ENCODE data around the gene NADSYN1. TPM values are rescaled to one million over a fixed set of nuclear protein-coding genes. Genes with fewer than 3 reads are reported as not detected.

NADSYN1 gene
- total and polyA plus RNA-seq, 10 donors, result 68.4 to 137 (median 105) TPM

GRCh38 chr11:71428861-71429435 is 24.1 kb upstream of the NADSYN1 start:
- H3K36me3 ChIP-seq, result peaks cover 0 to 3% (median 0%) of the 10 kb centered on the region in 6 donors
- no peaks in the 10 kb centered on the region for H3K27me3 ChIP-seq (replicated peaks in 1 of 7)
- peaks cover 0 to 15% (median 8%) of the 10 kb centered on the region in 6 donors for H3K4me1 ChIP-seq
- no peak for DNase-seq
- no peak overlapping the region for H3K4me3 ChIP-seq
- WGBS, 5 donors, result 73 to 86% (median 81%) methylated on average over 7 of the region's 7 CpGs
- intact Hi-C loops (cut with DNase I; ENCODE audit: low total_unique reads), result no loop called here
- no peaks in the 10 kb centered on the region for H3K9me3 ChIP-seq
- no peak overlapping the region for H3K27ac ChIP-seq
- TF ChIP-seq CTCF (IDR thresholded peaks at IDR 0.05 in 8 of 11, conservative IDR thresholded peaks at IDR 0.05 in 3 of 11), result no peak

- H3K27ac ChIP-seq, result no peak overlapping the region
- peaks cover 0 to 22% (median 13%) of the 10 kb centered on the region in 6 donors for H3K4me1 ChIP-seq
- peaks cover 0 to 9% (median 1%) of the 10 kb centered on the region in 6 donors for H3K36me3 ChIP-seq
- H3K27me3 ChIP-seq (replicated peaks in 1 of 7), result no peaks in the 10 kb centered on the region
- no peak overlapping the region for H3K4me3 ChIP-seq
- intact Hi-C loops (cut with DNase I; ENCODE audit: low total_unique reads), result no loop called here
- H3K9me3 ChIP-seq, result no peaks in the 10 kb centered on the region
- DNase-seq, result no peak
- WGBS, 5 donors, result 86 to 89% (median 86%) methylated on average over 4 to 6 of the region's 6 CpGs
- TF ChIP-seq POLR2AphosphoS5 (IDR thresholded peaks at IDR 0.05), result no peak
- no peak for TF ChIP-seq POLR2A (IDR thresholded peaks at IDR 0.05)
- TF ChIP-seq CTCF (IDR thresholded peaks at IDR 0.05 in 8 of 11, conservative IDR thresholded peaks at IDR 0.05 in 3 of 11), result no peak
These were observed 23.3 kb upstream of the NADSYN1 start for GRCh38 chr11:71429701-71430100.

GRCh38 chr11:71430166-71430565 is 22.8 kb upstream of the NADSYN1 start:
- TF ChIP-seq CTCF (IDR thresholded peaks at IDR 0.05 in 8 of 11, conservative IDR thresholded peaks at IDR 0.05 in 3 of 11) (no peak), POLR2A (IDR thresholded peaks at IDR 0.05) (no peak), POLR2AphosphoS5 (IDR thresholded peaks at IDR 0.05) (no peak)
- no peak for DNase-seq
- Histone ChIP-seq H3K27me3 (replicated peaks in 1 of 7) (no peaks in the 10 kb centered on the region), H3K36me3 (peaks cover 0 to 14% (median 5%) of the 10 kb centered on the region in 6 donors), H3K4me1 (peaks cover 0 to 27% (median 15%) of the 10 kb centered on the region in 6 donors), H3K9me3 (no peaks in the 10 kb centered on the region), H3K27ac (no peak overlapping the region), H3K4me3 (no peak overlapping the region)
- 92 to 96% (median 94%) methylated on average over 5 to 9 of the region's 9 CpGs for WGBS, 5 donors
- intact Hi-C loops (cut with DNase I; ENCODE audit: low total_unique reads), result no loop called here

- H3K4me3 ChIP-seq, result no peak overlapping the region
- H3K4me1 ChIP-seq, result peaks cover 0 to 28% (median 15%) of the 10 kb centered on the region in 6 donors
- intact Hi-C loops (cut with DNase I; ENCODE audit: low total_unique reads), result no loop called here
- no peaks in the 10 kb centered on the region for H3K27me3 ChIP-seq (replicated peaks in 1 of 7)
- no peaks in the 10 kb centered on the region for H3K9me3 ChIP-seq
- TF ChIP-seq CTCF (IDR thresholded peaks at IDR 0.05 in 8 of 11, conservative IDR thresholded peaks at IDR 0.05 in 3 of 11) (no peak), POLR2A (IDR thresholded peaks at IDR 0.05) (no peak), POLR2AphosphoS5 (IDR thresholded peaks at IDR 0.05) (no peak)
- H3K27ac ChIP-seq, result no peak overlapping the region
- no peak for DNase-seq
- WGBS, 5 donors, result 64 to 73% (median 70%) methylated on average over 7 of the region's 7 CpGs
- H3K36me3 ChIP-seq, result peaks cover 0 to 25% (median 12%) of the 10 kb centered on the region in 6 donors
These were observed 21.7 kb upstream of the NADSYN1 start for GRCh38 chr11:71431271-71431670.

All from spleen (tissue), 11 donors.